ENCODE data around the gene KCNJ6. TPM values are rescaled to one million over a fixed set of nuclear protein-coding genes. Genes with fewer than 3 reads are reported as not detected.

The KCNJ6 gene
- total RNA-seq, 1 donor from 2014 or later, result 2.6 TPM

DNA sequence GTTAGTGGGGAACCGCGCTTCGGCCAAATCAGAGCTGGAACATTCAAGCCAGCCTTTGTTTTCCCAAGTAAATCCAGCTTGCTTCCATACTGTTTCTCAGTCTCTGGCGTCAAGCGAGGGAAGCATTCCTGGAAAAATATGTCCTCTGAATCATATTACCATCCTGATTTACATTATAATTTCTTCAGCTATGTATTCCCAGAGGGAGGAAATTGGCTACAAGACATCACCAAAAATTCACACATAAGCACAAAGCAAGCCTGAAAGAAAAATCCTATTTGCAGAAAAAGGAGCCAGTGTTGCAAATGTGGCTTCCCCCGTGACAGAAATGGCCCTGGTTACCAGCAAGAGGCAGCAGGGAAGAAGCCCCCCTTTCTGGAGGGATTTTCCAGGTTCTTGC, 233.3 kb downstream of the KCNJ6 start:
- DNase-seq (ENCODE audit: low read depth), result no peak
- no peak overlapping the region for H3K4me3 ChIP-seq (ENCODE audit: insufficient read depth, low read depth, low read length)
- H3K4me3 Mint-ChIP-seq (ENCODE audit: unreplicated experiment), result no peak overlapping the region
- peaks cover 10% of the 10 kb centered on the region for H3K9me3 Mint-ChIP-seq (ENCODE audit: unreplicated experiment)
- peaks cover 7% of the 10 kb centered on the region for H3K27me3 ChIP-seq (ENCODE audit: insufficient read depth, low read length)
- H3K36me3 ChIP-seq (ENCODE audit: insufficient read depth, low read length), result no peaks in the 10 kb centered on the region
- no peaks in the 10 kb centered on the region for H3K4me1 ChIP-seq (ENCODE audit: insufficient read depth, low read length)
- no peak overlapping the region for H2AFZ ChIP-seq (ENCODE audit: low read depth, low read length)
- H3K27ac Mint-ChIP-seq (ENCODE audit: unreplicated experiment), result no peak overlapping the region
- TF ChIP-seq, protein P1, sequence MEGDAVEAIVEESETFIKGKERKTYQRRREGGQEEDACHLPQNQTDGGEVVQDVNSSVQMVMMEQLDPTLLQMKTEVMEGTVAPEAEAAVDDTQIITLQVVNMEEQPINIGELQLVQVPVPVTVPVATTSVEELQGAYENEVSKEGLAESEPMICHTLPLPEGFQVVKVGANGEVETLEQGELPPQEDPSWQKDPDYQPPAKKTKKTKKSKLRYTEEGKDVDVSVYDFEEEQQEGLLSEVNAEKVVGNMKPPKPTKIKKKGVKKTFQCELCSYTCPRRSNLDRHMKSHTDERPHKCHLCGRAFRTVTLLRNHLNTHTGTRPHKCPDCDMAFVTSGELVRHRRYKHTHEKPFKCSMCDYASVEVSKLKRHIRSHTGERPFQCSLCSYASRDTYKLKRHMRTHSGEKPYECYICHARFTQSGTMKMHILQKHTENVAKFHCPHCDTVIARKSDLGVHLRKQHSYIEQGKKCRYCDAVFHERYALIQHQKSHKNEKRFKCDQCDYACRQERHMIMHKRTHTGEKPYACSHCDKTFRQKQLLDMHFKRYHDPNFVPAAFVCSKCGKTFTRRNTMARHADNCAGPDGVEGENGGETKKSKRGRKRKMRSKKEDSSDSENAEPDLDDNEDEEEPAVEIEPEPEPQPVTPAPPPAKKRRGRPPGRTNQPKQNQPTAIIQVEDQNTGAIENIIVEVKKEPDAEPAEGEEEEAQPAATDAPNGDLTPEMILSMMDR (IDR thresholded peaks at IDR 0.05; ENCODE audit: insufficient read depth, low read depth, low read length), result no peak
- no peak for TF ChIP-seq EZH2 (IDR thresholded peaks at IDR 0.05; ENCODE audit: insufficient read depth, low read length)
- no peak overlapping the region for H3K4me2 ChIP-seq (ENCODE audit: low read length)
- no peaks in the 10 kb centered on the region for H4K20me1 ChIP-seq (ENCODE audit: insufficient read depth, low read length)
- no peak overlapping the region for H3K27ac ChIP-seq (ENCODE audit: low read depth, low read length)
- no peaks in the 10 kb centered on the region for H3K4me1 Mint-ChIP-seq (ENCODE audit: low read depth, unreplicated experiment)
- H3K9me3 ChIP-seq (ENCODE audit: insufficient read depth, low read depth, low read length), result peaks cover 4% of the 10 kb centered on the region
- H3K9ac ChIP-seq (ENCODE audit: low read length), result no peak overlapping the region
- no peak for FAIRE-seq
- peaks cover 2% of the 10 kb centered on the region for H3K36me3 Mint-ChIP-seq (ENCODE audit: low read depth, unreplicated experiment)
- no peaks in the 10 kb centered on the region for H3K79me2 ChIP-seq (ENCODE audit: insufficient read depth, low read length)
- peaks cover 14% of the 10 kb centered on the region for H3K27me3 Mint-ChIP-seq (ENCODE audit: low read depth, unreplicated experiment)

DNA sequence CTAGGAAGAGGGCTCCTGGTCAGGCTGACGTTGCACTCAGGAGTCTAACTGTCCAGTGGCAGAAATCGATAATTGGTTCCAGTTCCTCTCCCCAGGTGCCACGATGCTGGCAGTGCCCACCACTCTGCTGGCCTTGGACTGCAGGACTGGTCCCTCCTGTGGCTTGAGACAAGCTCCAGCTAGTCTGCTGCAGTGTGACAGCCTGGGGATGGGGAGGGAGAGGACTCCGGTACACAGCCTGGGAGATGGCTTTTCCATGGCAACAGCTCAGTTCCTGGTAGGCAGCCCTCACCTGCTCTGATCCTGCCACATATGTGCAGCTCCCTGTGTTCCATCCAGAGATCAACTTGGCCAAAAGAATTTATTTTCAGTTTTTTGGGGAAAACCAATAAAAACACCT, 239.3 kb downstream of the KCNJ6 start:
- H3K4me3 ChIP-seq (ENCODE audit: insufficient read depth, low read depth, low read length), result no peak overlapping the region
- TF ChIP-seq, protein P1 (IDR thresholded peaks at IDR 0.05; ENCODE audit: insufficient read depth, low read depth, low read length), result no peak
- no peak for TF ChIP-seq EZH2 (IDR thresholded peaks at IDR 0.05; ENCODE audit: insufficient read depth, low read length)
- no peak overlapping the region for H3K27ac Mint-ChIP-seq (ENCODE audit: unreplicated experiment)
- H3K9me3 ChIP-seq (ENCODE audit: insufficient read depth, low read depth, low read length), result peaks cover 4% of the 10 kb centered on the region
- peaks cover 11% of the 10 kb centered on the region for H3K4me1 Mint-ChIP-seq (ENCODE audit: low read depth, unreplicated experiment)
- no peaks in the 10 kb centered on the region for H3K4me1 ChIP-seq (ENCODE audit: insufficient read depth, low read length)
- H3K27me3 ChIP-seq (ENCODE audit: insufficient read depth, low read length), result peaks cover 16% of the 10 kb centered on the region
- H3K79me2 ChIP-seq (ENCODE audit: insufficient read depth, low read length), result no peaks in the 10 kb centered on the region
- no peak overlapping the region for H3K4me3 Mint-ChIP-seq (ENCODE audit: unreplicated experiment)
- no peaks in the 10 kb centered on the region for H3K36me3 ChIP-seq (ENCODE audit: insufficient read depth, low read length)
- H3K27ac ChIP-seq (ENCODE audit: low read depth, low read length), result no peak overlapping the region
- peaks cover 11% of the 10 kb centered on the region for H3K9me3 Mint-ChIP-seq (ENCODE audit: unreplicated experiment)
- H3K4me2 ChIP-seq (ENCODE audit: low read length), result no peak overlapping the region
- no peaks in the 10 kb centered on the region for H3K36me3 Mint-ChIP-seq (ENCODE audit: low read depth, unreplicated experiment)
- H3K27me3 Mint-ChIP-seq (ENCODE audit: low read depth, unreplicated experiment), result peaks cover 31% of the 10 kb centered on the region
- no peak overlapping the region for H3K9ac ChIP-seq (ENCODE audit: low read length)
- no peak overlapping the region for H2AFZ ChIP-seq (ENCODE audit: low read depth, low read length)
- FAIRE-seq (no peak), DNase-seq (ENCODE audit: low read depth) (no peak)
- H4K20me1 ChIP-seq (ENCODE audit: insufficient read depth, low read length), result no peaks in the 10 kb centered on the region

DNA sequence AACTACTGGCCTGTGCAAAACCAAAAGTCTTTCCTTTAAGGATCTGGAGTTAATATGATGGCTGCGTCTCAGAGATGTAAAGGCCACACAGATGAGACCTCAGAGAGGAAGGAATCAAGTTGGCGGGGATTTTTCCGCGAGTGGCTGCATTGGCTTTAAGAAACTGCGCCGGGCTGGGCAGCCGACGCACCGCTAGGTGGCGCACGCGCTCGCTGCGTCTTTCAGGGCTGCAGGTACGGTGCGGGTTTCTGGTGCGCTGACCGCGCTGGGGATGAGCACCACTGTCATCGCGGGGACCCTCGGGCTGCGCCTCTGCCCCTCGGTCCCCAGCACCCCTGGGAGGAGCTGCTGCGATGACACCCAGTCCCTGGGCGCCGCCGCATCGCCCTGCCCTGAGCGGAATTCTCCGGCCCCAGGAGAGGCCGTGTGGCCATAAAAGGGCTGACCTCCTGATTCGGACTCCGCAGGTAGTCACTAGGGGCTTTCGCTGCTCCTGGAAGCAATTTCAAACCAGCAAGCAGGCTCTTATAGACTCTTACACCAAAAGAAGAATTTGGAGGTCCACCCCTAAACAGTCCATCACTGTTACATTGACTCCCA, 241.0 kb downstream of the KCNJ6 start:
- H3K27ac ChIP-seq (ENCODE audit: low read depth, low read length), result no peak overlapping the region
- H3K4me3 ChIP-seq (ENCODE audit: insufficient read depth, low read depth, low read length), result no peak overlapping the region
- no peaks in the 10 kb centered on the region for H3K36me3 Mint-ChIP-seq (ENCODE audit: low read depth, unreplicated experiment)
- no peaks in the 10 kb centered on the region for H3K36me3 ChIP-seq (ENCODE audit: insufficient read depth, low read length)
- H3K79me2 ChIP-seq (ENCODE audit: insufficient read depth, low read length), result no peaks in the 10 kb centered on the region
- H3K4me3 Mint-ChIP-seq (ENCODE audit: unreplicated experiment), result no peak overlapping the region
- peaks cover 27% of the 10 kb centered on the region for H3K4me1 Mint-ChIP-seq (ENCODE audit: low read depth, unreplicated experiment)
- H3K4me2 ChIP-seq (ENCODE audit: low read length), result peak overlapping the region; percentile 69
- no peak overlapping the region for H3K27ac Mint-ChIP-seq (ENCODE audit: unreplicated experiment)
- H3K4me1 ChIP-seq (ENCODE audit: insufficient read depth, low read length), result peaks cover 3% of the 10 kb centered on the region
- H3K27me3 Mint-ChIP-seq (ENCODE audit: low read depth, unreplicated experiment), result peaks cover 21% of the 10 kb centered on the region
- FAIRE-seq, result no peak
- peaks cover 20% of the 10 kb centered on the region for H3K27me3 ChIP-seq (ENCODE audit: insufficient read depth, low read length)
- peak; percentile 2 for DNase-seq (ENCODE audit: low read depth)
- TF ChIP-seq EZH2 (IDR thresholded peaks at IDR 0.05; ENCODE audit: insufficient read depth, low read length), result no peak
- TF ChIP-seq, protein P1 (IDR thresholded peaks at IDR 0.05; ENCODE audit: insufficient read depth, low read depth, low read length), result peak; percentile 75
- no peak overlapping the region for H3K9ac ChIP-seq (ENCODE audit: low read length)
- no peaks in the 10 kb centered on the region for H4K20me1 ChIP-seq (ENCODE audit: insufficient read depth, low read length)
- H3K9me3 Mint-ChIP-seq (ENCODE audit: unreplicated experiment), result peaks cover 11% of the 10 kb centered on the region
- H2AFZ ChIP-seq (ENCODE audit: low read depth, low read length), result peak overlapping the region; percentile 57
- H3K9me3 ChIP-seq (ENCODE audit: insufficient read depth, low read depth, low read length), result peaks cover 4% of the 10 kb centered on the region

Measured in astrocyte (in vitro differentiated cells and primary cell).